ENCODE data around the gene SYNDIG1.

SYNDIG1 gene

DNA sequence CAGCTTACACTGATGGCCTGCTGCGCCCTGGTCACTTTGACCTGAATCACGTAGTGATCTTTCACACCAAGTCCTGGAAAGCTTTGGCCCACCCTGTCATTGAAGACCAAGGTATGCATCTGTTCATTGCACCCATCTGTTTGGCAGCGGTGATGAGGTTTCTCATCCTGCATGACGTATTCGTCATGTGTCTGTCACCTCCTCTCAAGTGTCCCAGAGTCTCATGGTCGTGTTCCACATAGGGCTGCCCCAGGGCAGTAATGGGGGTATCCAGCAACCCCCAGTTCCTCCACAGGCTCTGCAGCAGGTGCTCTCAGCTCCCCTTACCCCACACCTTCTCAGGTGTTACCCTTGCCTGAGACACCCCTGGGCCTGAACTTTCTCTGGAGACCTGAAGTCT lies 104.1 kb downstream of the SYNDIG1 start:
- in situ Hi-C loops (cut with HindIII; ENCODE audit: low pct_ligation_motif_present, low sequenced_read_pairs) = no loop called here
- TF ChIP-seq, protein P1, sequence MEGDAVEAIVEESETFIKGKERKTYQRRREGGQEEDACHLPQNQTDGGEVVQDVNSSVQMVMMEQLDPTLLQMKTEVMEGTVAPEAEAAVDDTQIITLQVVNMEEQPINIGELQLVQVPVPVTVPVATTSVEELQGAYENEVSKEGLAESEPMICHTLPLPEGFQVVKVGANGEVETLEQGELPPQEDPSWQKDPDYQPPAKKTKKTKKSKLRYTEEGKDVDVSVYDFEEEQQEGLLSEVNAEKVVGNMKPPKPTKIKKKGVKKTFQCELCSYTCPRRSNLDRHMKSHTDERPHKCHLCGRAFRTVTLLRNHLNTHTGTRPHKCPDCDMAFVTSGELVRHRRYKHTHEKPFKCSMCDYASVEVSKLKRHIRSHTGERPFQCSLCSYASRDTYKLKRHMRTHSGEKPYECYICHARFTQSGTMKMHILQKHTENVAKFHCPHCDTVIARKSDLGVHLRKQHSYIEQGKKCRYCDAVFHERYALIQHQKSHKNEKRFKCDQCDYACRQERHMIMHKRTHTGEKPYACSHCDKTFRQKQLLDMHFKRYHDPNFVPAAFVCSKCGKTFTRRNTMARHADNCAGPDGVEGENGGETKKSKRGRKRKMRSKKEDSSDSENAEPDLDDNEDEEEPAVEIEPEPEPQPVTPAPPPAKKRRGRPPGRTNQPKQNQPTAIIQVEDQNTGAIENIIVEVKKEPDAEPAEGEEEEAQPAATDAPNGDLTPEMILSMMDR (IDR thresholded peaks at IDR 0.05; ENCODE audit: low read depth, low read length, missing control alignments) = no peak
- Histone ChIP-seq H3K27me3 (replicated peaks) (no peaks in the 10 kb centered on the region), H3K27ac (no peak overlapping the region), H3K36me3 (replicated peaks) (no peaks in the 10 kb centered on the region), H3K4me3 (ENCODE audit: low read depth, low read length) (no peak overlapping the region)
- no peak for DNase-seq

DNA sequence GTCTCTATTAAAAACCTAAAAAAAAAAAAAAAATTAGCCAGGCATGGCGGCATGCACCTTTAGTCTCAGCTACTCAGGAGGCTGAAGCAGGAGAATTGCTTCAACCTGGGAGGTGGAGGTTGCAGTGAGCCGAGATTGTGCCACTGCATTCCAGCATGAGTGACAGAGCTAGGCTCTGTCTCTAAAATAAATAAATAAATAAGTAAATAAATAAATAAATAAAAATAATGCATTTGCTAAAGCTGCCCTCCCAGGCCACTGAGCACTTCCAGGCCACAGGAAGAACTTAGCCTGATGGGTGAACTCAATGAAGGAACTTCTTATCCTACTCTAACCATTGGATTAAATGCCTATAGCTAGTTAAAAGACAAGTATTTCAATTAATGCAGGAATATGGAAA lies 104.9 kb downstream of the SYNDIG1 start:
- H3K4me3 ChIP-seq (ENCODE audit: low read depth, low read length) = no peak overlapping the region
- in situ Hi-C loops (cut with HindIII; ENCODE audit: low pct_ligation_motif_present, low sequenced_read_pairs) = no loop called here
- TF ChIP-seq, protein P1 (IDR thresholded peaks at IDR 0.05; ENCODE audit: low read depth, low read length, missing control alignments) = no peak
- no peak overlapping the region for H3K27ac ChIP-seq
- H3K36me3 ChIP-seq (replicated peaks) = no peaks in the 10 kb centered on the region
- no peaks in the 10 kb centered on the region for H3K27me3 ChIP-seq (replicated peaks)
- DNase-seq = no peak

DNA sequence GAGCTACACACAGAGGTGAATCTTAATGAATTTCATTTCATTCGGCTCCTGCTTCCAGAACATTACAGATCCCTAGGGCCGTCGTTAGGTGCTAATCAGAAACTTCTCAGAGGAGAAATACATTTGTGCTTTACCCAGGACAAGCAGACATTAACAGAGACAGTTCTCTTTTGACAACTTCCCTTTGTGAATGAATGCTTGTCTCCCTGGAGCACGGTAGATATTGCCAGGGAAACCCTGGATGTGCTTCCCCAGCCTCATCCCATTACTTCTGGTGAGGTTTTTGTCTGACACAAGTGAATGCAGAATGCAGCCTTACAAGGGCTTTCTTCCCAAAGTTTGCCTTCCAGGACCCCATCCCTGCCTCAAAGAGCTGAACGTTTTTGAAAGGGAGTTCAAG lies 105.4 kb downstream of the SYNDIG1 start:
- H3K4me3 ChIP-seq (ENCODE audit: low read depth, low read length) = no peak overlapping the region
- TF ChIP-seq, protein P1 (IDR thresholded peaks at IDR 0.05; ENCODE audit: low read depth, low read length, missing control alignments) = no peak
- H3K27me3 ChIP-seq (replicated peaks) = no peaks in the 10 kb centered on the region
- in situ Hi-C loops (cut with HindIII; ENCODE audit: low pct_ligation_motif_present, low sequenced_read_pairs) = no loop called here
- no peaks in the 10 kb centered on the region for H3K36me3 ChIP-seq (replicated peaks)
- no peak overlapping the region for H3K27ac ChIP-seq
- DNase-seq = no peak

DNA sequence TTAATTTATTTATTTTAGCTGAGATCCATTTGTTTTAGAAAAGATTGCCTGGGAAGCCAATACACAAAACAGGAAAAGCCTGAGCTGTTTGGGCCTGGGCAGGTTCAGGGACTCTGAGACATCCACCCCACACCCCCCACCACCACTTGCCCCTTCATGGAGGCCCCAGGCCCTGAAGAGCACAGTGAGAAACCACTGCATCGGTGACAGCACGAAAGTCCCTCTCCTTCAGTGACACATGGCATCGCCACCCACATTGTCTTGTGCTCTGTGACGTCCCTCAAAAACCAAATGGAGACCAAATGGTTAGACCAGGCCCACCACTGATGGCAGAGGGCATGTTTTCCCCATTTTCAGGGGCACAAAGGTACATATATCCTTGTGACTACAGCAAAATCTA lies 106.4 kb downstream of the SYNDIG1 start:
- Histone ChIP-seq H3K36me3 (replicated peaks) (no peaks in the 10 kb centered on the region), H3K4me3 (ENCODE audit: low read depth, low read length) (no peak overlapping the region), H3K27ac (no peak overlapping the region), H3K27me3 (replicated peaks) (no peaks in the 10 kb centered on the region)
- in situ Hi-C loops (cut with HindIII; ENCODE audit: low pct_ligation_motif_present, low sequenced_read_pairs) = no loop called here
- TF ChIP-seq, protein P1 (IDR thresholded peaks at IDR 0.05; ENCODE audit: low read depth, low read length, missing control alignments) = no peak
- no peak for DNase-seq

DNA sequence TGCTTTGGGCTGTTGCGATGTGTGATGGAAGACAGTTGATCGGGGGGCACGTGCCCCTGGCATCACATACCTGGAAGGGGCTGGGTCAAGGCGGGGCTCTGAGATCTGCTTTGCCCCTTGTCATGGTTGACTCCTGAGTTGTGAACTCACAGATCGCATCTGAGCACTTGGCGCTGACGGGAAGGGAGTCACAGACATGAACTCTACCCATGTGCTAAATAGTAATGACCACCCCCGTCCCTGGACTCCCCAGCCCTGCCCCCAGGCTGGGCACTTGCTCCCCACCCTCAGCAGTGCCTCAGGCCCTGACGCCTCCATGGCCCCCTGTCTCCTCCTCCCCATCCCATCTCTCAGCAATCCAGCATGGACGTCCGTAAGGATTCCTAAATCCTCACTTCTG lies 107.0 kb downstream of the SYNDIG1 start:
- Histone ChIP-seq H3K27ac (no peak overlapping the region), H3K27me3 (replicated peaks) (no peaks in the 10 kb centered on the region), H3K36me3 (replicated peaks) (no peaks in the 10 kb centered on the region), H3K4me3 (ENCODE audit: low read depth, low read length) (no peak overlapping the region)
- DNase-seq = no peak
- in situ Hi-C loops (cut with HindIII; ENCODE audit: low pct_ligation_motif_present, low sequenced_read_pairs) = no loop called here
- TF ChIP-seq, protein P1 (IDR thresholded peaks at IDR 0.05; ENCODE audit: low read depth, low read length, missing control alignments) = no peak

DNA sequence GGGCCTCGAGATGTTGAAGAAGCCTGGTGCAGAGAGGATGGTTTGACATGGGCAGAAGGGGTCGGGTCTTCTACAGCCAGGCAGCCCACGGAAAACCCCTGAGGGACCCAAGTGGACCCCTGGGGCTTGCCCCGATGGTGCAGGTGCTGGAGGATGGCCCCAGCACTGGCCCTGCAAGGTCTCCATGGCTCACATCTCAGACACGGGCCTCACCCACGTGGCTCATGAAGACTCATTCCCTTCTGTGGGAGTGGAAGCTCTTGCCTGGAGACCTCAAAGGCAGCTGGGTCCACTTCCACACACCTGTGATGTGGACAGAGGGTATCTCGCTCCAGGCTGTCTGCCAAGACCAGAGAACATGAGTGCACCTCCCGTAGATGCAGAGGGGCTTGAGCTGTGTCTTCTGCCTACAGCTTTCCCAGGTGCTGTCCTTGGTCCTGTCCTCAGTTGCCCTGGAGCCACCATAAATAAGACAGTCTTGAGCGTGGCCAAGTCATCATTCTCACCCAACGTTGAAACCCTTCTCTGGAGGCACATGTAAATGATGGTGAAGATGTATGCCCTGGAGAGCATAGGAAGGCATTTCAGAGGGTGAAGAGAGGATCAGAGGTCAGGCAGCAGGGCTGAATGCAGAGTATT lies 108.0 kb downstream of the SYNDIG1 start:
- H3K27ac ChIP-seq = no peak overlapping the region
- no peaks in the 10 kb centered on the region for H3K27me3 ChIP-seq (replicated peaks)
- DNase-seq = no peak
- H3K36me3 ChIP-seq (replicated peaks) = no peaks in the 10 kb centered on the region
- no peak overlapping the region for H3K4me3 ChIP-seq (ENCODE audit: low read depth, low read length)
- TF ChIP-seq, protein P1 (IDR thresholded peaks at IDR 0.05; ENCODE audit: low read depth, low read length, missing control alignments) = no peak
- in situ Hi-C loops (cut with HindIII; ENCODE audit: low pct_ligation_motif_present, low sequenced_read_pairs) = no loop called here

Measured in brain microvascular endothelial cell (primary cell).